Measurements from ENCODE around the gene BMPR1A.
"Not testable (repeated sequence)": the region's sequence is repeated elsewhere in the genome, so short reads cannot be mapped to it uniquely, and the experiment has no call there.

The BMPR1A gene

GRCh38 chr10:86880971-86881370 is 124.6 kb downstream of the BMPR1A start:
- no peak for DNase-seq (ENCODE audit: low spot score)

- DNase-seq (ENCODE audit: low spot score) = peak; percentile 38
These were observed 132.4 kb downstream of the BMPR1A start for GRCh38 chr10:86888585-86889381.

- DNase-seq (ENCODE audit: low spot score) = no peak
These were observed 133.6 kb downstream of the BMPR1A start for GRCh38 chr10:86889997-86890396.

DNA sequence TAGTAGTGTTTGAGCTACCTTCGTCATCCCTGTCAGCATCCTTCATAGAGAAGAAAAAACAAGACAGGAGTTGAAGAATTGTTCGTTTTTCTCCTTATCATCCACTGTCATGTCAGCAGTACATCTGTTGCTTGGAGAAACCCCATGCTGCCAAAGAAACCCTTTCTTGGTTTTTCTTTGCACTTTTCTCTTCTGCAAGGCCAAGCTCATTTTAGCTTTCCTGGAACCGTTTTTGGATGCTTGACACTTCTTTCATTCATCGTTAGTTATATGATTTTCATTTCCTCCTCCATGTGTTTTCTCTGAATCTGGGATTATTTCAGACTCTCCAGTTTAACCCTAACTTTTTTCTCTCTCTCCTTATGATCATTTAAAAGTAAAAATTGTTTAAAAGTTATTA is 142.1 kb downstream of the BMPR1A start:
- no peak for DNase-seq (ENCODE audit: low spot score)

DNA sequence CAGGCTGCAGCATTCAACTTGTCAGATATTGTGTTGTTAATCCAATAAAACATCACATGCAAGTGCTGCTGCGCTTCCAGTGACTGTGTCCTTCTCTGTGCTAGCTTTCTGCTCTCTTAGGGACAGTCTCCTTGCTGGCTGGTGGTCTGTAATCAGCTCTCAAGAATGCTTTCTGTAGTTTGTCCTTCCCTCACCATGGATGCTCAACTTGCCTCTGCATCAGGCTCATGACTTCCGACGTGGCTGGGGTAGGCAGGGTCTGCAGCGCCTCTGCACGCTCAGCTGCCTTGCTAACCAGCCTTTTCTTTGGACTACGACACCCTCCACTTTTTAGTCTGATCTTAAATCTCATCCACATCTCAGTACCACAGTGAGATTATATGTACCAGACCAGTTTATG is 142.7 kb downstream of the BMPR1A start:
- no peak for DNase-seq (ENCODE audit: low spot score)

- DNase-seq (ENCODE audit: low spot score) = peak; percentile 52
These were observed 143.4 kb downstream of the BMPR1A start for GRCh38 chr10:86899670-86900276.

- peak; percentile 72 for DNase-seq (ENCODE audit: low spot score)
These were observed 144.5 kb downstream of the BMPR1A start for GRCh38 chr10:86900955-86901354.

- DNase-seq (ENCODE audit: low spot score) = no peak
These were observed 148.2 kb downstream of the BMPR1A start for GRCh38 chr10:86904600-86904999.

- no peak for DNase-seq (ENCODE audit: low spot score)
These were observed 149.0 kb downstream of the BMPR1A start for GRCh38 chr10:86905429-86905828.

GRCh38 chr10:86914734-86915133 is 158.3 kb downstream of the BMPR1A start:
- no peak for DNase-seq (ENCODE audit: low spot score)

DNA sequence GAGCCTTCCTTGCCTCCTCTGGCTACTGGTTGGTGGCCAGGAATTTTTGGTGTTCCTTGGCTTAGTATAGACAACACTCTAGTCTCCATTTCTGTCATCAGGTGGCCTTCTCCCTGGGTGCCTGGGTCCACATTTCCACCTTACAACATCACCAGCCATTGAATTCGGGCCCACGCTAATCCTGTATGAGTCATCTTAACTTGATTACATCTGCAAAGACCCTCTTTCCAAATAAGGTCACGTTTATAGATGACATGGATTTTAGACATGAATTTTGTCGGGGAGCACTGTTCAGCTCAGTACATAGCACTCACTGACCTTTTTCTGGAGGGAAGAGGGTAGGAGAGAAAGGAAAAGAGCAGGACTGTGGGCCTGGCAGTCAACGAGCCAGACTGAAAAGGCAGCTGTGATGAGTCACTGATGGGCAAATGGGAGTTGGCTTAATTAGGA is 161.6 kb downstream of the BMPR1A start:
- peak; percentile 32 for DNase-seq (ENCODE audit: low spot score)

GRCh38 chr10:86922553-86922961 is 166.1 kb downstream of the BMPR1A start:
- no peak for DNase-seq (ENCODE audit: low spot score)

DNA sequence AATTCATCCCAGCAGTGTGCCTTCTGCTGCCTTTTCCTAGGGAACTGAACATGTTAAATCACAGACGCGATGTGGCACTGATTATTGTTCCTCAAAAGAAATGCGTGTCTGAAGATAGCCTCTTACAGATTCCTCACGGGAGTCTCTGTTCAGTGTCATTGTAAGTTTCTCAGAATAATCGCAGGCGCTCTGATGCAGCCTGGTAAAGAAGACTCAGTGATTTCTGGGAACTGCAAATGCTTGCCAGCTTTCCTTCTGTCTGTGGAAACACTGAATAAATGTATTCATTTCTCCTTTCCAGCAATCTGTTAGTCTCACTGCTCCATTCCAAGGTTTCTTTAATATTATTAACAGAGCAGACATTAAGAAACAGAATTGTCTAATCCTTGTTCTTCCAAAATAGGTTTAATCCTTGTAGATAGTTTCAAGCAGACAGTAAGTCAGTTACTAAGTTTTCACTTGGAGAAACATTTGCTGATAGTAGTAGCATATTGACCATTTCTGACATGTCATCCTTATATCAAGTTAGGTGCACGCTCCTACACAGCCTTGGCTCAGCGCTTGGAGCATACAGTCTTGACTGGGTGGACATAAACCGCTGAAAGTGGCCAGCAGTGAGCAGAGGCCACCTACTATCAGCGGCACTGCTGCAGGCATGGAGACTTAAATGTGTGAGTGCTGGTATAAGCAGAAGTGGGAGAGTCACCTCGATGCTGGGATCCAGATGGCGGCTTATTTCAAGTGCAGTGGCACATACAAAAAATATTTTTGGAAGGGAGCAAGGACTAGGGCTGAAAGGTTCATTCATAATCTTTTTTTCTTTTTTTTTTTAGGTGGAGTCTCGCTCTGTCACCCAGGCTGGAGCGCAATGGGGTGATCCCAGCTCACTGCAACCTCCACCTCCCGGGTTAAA is 173.3 kb downstream of the BMPR1A start:
- no peak for DNase-seq (ENCODE audit: low spot score)

- DNase-seq (ENCODE audit: low spot score) = no peak
These were observed 175.5 kb downstream of the BMPR1A start for GRCh38 chr10:86931872-86932271.

GRCh38 chr10:86932674-86933073 is 176.3 kb downstream of the BMPR1A start:
- DNase-seq (ENCODE audit: low spot score) = no peak

GRCh38 chr10:86934162-86934711 is 177.8 kb downstream of the BMPR1A start:
- not testable (repeated sequence) for DNase-seq (ENCODE audit: low spot score)

GRCh38 chr10:86936661-86937501 is 180.5 kb downstream of the BMPR1A start:
- DNase-seq (ENCODE audit: low spot score) = no peak

- no peak for DNase-seq (ENCODE audit: low spot score)
These were observed 181.2 kb downstream of the BMPR1A start for GRCh38 chr10:86937502-86938154.

GRCh38 chr10:86938260-86938659 is 181.8 kb downstream of the BMPR1A start:
- no peak for DNase-seq (ENCODE audit: low spot score)

DNA sequence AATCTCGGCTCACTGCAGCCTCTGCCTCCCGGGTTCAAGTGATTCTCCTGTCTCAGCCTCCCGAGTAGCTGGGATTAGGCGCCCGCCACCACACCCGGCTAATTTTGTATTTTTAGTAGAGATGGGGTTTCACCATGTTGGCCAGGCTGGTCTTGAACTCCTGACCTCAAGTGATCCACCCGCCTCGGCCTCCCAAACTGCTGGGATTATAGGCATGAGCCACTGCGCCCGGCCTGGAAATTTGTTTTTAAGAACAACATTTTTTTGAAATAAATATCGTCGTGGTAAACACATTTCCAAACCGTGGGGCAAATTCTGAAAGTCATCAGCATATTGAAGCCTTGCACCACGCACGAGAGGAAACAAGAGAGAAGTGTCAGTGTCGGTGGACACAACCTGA is 183.7 kb downstream of the BMPR1A start:
- not testable (repeated sequence) for DNase-seq (ENCODE audit: low spot score)

DNA sequence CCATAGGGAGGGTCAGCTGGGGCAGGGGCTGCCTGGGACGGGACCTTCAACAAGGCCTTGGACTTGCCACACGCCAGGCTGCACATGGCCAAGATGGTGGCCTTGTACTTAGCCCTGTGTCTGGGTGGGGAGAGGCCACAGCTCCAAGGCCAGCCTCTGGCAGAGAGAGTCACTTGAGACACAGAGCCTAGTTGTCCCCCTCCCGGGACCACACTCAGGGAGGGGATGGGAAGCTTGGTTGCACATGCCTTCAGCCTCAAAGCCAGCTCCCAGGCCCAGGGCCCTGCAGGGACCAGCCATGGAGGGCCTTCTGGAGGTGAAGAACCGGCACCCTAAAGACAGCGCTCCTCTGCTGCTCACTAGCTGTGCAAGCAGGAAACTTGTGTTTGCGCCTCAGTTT is 184.3 kb downstream of the BMPR1A start:
- no peak for DNase-seq (ENCODE audit: low spot score)

All from AG08396 (cell line).